DLD1 (cell line): ENCODE data around the gene TMEM87B.
"Not testable (repeated sequence)": the region's sequence is repeated elsewhere in the genome, so short reads cannot be mapped to it uniquely, and the experiment has no call there.

Source experiments
- in situ Hi-C: cut with HindIII; loops from 2 replicates; pipeline ENCODE4 v1.10.0; 2017; ENCODE audit warnings: low sequenced_read_pairs

TMEM87B gene

DNA sequence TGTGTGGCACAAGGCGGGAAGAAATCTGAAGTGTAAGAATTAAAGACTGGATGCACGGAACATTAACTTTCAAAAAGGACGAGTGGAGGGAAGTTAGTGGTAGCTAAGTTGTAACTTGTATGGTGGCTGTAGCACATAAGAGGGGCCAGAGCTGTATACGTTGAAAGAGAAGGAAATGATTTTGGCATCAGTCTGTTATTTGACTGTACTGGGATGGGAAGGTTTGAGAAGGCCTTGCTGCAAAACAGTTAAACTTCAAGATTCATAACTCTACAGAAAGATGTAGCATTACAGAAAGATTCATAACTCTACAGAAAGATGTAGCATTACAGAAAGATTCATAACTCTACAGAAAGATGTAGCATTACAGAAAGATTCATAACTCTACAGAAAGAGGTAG, 58.3 kb downstream of the TMEM87B start:
- in situ Hi-C loops, result not testable (repeated sequence)

DNA sequence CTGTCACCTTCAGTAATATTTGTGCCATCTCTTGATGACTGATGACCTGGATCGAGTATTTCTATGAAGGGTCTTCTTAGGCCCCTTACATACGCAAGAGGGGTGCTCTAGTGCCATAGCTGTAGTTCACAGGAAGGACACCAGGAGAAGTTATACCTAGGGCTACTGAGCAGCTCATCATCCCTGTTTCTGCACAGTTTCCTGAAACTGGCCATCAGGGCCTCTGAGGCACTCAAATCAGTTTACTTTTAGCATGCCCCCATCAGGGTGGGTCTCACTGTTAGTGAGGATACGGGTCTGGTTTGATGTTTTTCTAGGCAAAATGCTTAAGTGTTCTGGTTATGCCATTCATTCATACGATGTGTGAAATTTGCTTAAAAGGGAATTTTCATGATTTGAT, 63.1 kb downstream of the TMEM87B start:
- in situ Hi-C loops, result no loop called here

- in situ Hi-C loops, result no loop called here
Observed at GRCh38 chr2:112121682-112122254, 66.7 kb downstream of the TMEM87B start.

DNA sequence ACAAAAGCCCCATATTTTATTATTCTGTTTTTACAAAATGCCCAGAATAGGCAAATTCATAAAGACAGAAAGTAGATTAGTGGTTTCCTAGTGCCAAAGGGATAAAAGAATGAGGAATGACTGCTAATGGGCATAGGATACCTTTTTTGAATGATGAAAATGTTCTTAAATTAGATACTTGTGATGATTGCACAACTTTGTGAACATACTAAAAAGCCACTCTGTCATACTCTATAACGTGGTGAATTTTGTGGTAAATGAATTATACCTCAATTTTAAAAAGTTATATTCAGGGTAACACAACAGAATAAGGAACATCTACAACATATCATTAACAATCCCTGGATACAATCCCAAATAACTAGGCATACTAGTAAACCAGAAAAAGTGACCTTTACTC, 74.0 kb downstream of the TMEM87B start:
- in situ Hi-C loops, result no loop called here

- in situ Hi-C loops, result no loop called here
Observed at GRCh38 chr2:112133344-112133743, 78.3 kb downstream of the TMEM87B start.

- in situ Hi-C loops, result no loop called here
Observed at GRCh38 chr2:112134120-112134519, 79.1 kb downstream of the TMEM87B start.

DNA sequence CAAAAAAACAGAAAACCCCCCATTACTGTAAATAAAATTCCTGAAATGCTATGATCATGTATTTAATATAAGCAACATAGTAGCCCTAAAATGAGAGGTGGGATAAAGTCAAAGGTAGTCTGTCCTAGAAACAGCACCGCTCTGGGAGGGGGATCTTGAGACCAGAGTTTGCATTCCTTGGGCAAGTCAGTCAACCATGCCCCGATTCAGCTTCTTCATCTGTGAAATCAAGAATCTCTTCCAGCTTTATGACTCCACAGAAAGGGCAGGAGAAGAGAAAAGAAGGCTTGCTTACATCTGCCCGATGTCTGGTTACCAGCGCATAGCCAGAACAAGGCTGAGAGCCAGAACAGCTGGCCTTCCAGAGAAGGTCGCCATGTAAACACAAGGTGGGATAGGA, 81.0 kb downstream of the TMEM87B start:
- in situ Hi-C loops, result no loop called here

DNA sequence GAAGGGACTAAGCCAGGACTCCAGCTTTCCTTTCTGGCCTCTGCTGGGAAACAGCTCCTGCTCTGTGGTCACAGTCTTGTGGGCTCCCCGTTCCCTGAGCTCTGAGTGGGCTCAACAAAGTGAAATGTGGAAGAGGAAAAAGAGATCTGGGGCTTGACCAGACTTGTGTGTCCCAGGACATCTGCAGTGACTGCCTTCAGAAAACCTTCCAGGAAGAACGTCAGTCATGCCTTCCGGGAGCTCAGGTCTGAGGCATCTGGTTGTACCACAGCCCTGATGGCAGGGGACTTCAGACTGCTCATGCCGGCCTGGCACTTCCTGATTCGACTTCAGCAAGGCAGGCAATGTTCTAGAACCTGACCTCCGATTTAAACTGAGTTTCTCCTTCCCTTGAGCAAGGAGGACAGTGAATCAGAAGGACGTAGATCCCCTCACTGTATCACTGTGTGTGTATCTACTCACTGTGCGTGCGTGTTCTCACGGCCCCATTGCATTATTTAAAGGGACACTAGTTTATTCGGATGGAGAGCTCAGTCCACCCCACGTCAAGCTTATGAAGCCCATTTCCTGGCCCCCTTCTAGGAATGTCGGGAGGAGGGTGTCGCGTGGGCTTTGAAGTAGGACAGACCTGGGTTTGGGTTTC, 82.6 kb downstream of the TMEM87B start:
- in situ Hi-C loops, result no loop called here

DNA sequence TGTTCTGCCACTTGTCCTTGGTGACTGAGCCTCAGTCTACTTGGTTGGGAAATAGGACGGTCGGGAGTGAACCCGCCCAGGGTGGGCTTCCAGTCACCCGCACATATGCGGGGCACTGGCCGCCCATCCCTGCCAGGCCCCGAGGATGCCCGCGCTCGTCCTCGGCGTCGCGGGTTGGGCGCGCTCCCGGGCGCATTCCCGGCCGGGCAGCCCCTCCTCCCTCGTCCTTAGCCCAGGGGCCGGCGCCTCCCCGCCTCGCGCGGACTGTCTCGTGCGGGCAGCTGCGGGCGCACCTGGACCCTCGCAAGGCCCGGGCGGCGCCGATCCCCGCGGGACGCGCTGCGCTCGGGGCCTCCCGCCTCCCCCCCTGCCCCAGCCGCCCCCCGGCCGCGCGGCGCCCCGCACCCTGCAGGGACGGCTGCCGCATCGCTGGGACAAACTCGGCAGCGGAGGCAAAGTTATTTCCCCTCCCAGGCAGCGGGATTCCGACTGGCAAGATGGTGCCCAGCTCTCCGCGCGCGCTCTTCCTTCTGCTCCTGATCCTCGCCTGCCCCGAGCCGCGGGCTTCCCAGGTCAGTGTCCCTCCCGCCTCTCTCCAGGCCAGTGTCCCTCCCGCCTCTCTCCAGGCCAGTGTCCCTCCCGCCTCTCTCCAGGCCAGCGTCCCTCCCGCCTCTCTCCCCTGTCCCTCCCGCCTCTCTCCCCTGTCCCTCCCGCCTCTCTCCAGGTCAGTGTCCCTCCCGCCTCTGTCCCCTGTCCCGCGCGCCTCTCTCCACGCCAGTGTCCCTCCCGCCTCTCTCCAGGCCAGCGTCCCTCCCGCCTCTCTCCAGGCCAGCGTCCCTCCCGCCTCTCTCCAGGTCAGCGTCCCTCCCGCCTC, 83.3 kb downstream of the TMEM87B start, which contains the start of gene FBLN7:
Gene FBLN7 (plus strand): TSS at position 227 of the 874 bp plus-strand sequence. CDS start 271 bp downstream, at position 498.
- in situ Hi-C loops, result no loop called here

DNA sequence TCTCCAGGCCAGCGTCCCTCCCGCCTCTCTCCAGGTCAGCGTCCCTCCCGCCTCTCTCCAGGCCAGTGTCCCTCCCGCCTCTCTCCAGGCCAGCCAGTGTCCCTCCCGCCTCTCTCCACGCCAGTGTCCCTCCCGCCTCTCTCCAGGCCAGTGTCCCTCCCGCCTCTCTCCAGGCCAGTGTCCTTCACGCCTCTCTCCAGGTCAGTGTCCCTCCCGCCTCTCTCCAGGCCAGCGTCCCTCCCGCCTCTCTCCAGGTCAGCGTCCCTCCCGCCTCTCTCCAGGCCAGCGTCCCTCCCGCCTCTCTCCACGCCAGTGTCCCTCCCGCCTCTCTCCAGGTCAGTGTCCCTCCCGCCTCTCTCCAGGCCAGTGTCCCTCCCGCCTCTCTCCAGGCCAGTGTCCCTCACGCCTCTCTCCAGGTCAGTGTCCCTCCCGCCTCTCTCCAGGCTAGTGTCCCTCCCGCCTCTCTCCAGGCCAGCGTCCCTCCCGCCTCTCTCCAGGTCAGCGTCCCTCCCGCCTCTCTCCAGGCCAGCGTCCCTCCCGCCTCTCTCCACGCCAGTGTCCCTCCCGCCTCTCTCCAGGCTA, 84.1 kb downstream of the TMEM87B start:
- in situ Hi-C loops, result not testable (repeated sequence)

GRCh38 chr2:112139661-112140204, 84.7 kb downstream of the TMEM87B start:
- in situ Hi-C loops, result not testable (repeated sequence)

- in situ Hi-C loops, result no loop called here
Observed at GRCh38 chr2:112140205-112140802, 85.2 kb downstream of the TMEM87B start.

DNA sequence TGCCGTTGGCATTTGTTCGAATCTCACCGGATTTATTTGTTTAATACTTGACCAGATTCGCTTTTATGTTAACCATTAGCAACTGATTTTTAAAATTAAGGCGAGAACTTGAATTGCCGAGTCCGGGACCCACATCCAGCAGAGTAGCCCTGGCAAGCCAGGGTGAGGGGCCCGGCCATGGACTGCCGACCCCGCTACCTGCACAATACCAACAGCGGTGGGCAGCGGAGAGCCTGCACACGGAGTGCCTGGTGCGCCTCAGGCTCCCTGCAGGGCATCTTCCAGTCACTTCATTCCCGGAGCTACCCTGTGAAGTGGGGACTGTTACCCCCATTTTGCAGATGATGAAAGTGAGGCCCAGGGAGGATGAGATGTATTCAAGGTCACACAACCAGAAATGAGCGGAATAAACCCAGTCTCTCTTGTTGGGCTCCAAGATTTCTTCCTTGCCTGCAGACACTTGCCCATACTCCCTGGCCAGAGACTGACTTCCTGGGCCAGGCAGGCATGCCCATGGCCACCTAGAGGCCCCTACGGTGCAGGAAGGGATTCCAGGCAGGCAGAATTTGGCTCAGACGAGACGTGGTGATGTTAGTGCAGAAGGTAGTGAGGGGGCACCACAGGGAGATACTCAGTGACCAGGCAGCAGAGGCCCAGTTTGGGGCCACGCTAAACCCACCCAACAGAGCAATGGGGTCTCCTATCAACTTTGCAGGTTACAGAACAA, 86.0 kb downstream of the TMEM87B start:
- in situ Hi-C loops, result no loop called here

DNA sequence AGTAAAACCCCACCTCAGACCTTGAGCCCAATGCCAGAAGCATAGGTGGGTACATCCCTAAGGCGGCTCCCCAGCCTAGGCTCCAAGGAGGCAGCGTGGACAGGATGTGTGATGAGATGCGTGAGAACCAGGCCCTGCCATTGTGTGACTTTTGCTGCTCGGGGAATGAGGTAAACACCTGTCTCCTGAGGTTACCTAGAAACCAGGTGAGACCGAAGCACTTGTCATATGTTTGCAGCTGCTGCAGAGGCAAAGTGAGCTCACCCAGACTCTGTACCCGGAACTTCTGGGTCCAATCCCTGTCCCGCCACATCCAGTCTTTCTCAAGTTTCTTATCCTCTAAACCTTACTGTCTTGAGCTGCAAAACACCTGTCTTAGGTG, 86.5 kb downstream of the TMEM87B start:
- in situ Hi-C loops, result no loop called here

DNA sequence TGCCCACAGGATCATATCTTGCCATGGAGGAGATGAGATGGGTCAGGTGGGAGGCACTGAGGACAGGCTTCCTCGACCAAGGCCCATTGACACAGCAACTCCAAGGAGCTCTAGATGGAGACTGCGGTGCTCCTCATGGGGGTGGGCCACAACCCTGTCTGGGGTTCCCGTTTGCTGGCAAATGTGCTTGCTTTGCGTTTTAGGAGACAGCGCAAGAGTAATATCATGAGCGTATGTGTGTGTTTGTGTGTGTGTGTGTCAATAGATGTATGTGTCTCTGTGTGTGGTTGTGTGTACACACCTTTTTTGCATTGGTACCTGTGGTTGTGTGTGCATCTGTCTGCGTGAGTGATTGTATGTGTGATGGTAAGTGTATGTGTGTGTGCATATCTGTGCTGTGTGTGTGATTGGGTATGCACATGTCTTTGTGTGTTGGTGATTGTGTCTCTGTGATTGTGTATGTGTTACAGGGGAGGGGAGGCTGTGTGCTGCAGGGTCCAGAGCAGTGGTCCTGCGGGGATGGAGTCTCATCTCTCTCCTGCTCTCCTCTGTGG, 87.5 kb downstream of the TMEM87B start:
- in situ Hi-C loops, result no loop called here

GRCh38 chr2:112143150-112143549, 88.1 kb downstream of the TMEM87B start:
- in situ Hi-C loops, result no loop called here

- in situ Hi-C loops, result no loop called here
Observed at GRCh38 chr2:112144966-112145365, 89.9 kb downstream of the TMEM87B start.

- in situ Hi-C loops, result no loop called here
Observed at GRCh38 chr2:112147382-112148168, 92.5 kb downstream of the TMEM87B start.

GRCh38 chr2:112148477-112148876, 93.4 kb downstream of the TMEM87B start:
- in situ Hi-C loops, result no loop called here
